ENCODE measurements around the gene PHF21B. TPM values are rescaled to one million over a fixed set of nuclear protein-coding genes. Genes with fewer than 3 reads are reported as not detected.

The PHF21B gene
- total RNA-seq, 1 donor from 2014 or later = 19.0 TPM

- Mint-ChIP-seq H3K4me1 (ENCODE audit: unreplicated experiment) (peaks cover 4% of the 10 kb centered on the region), H3K27ac (no peak overlapping the region)
- no peak for TF ChIP-seq CTCF (conservative IDR thresholded peaks at IDR 0.05)
These were observed 25.8 kb downstream of the PHF21B start for GRCh38 chr22:44983878-44984482.

GRCh38 chr22:44982445-44982844 is 27.4 kb downstream of the PHF21B start:
- no peaks in the 10 kb centered on the region for H3K27me3 Mint-ChIP-seq
- H3K36me3 Mint-ChIP-seq = no peaks in the 10 kb centered on the region
- no peak for TF ChIP-seq CTCF (conservative IDR thresholded peaks at IDR 0.05)
- H3K4me1 Mint-ChIP-seq (ENCODE audit: unreplicated experiment) = peaks cover 4% of the 10 kb centered on the region
- H3K4me3 Mint-ChIP-seq = no peak overlapping the region
- no peaks in the 10 kb centered on the region for H3K9me3 Mint-ChIP-seq
- H3K27ac Mint-ChIP-seq = no peak overlapping the region
- DNase-seq (ENCODE audit: extremely low spot score, unreplicated experiment) = no peak

More at GRCh38 chr22:44983878-44984482, 25.8 kb downstream of the PHF21B start:
- no peak for DNase-seq (ENCODE audit: extremely low spot score, unreplicated experiment)
- H3K9me3 Mint-ChIP-seq = no peaks in the 10 kb centered on the region
- H3K4me3 Mint-ChIP-seq = no peak overlapping the region
- no peaks in the 10 kb centered on the region for H3K36me3 Mint-ChIP-seq
- H3K27me3 Mint-ChIP-seq = no peaks in the 10 kb centered on the region

- peaks cover 4% of the 10 kb centered on the region for H3K4me1 Mint-ChIP-seq (ENCODE audit: unreplicated experiment)
- no peak for TF ChIP-seq CTCF (conservative IDR thresholded peaks at IDR 0.05)
These were observed 27.9 kb downstream of the PHF21B start for GRCh38 chr22:44981857-44982256.

GRCh38 chr22:44979154-44979553 is 30.7 kb downstream of the PHF21B start:
- H3K4me1 Mint-ChIP-seq (ENCODE audit: unreplicated experiment) = peaks cover 4% of the 10 kb centered on the region
- H3K27ac Mint-ChIP-seq = no peak overlapping the region
- no peak overlapping the region for H3K4me3 Mint-ChIP-seq
- H3K27me3 Mint-ChIP-seq = no peaks in the 10 kb centered on the region
- H3K36me3 Mint-ChIP-seq = no peaks in the 10 kb centered on the region
- H3K9me3 Mint-ChIP-seq = no peaks in the 10 kb centered on the region
- DNase-seq (ENCODE audit: extremely low spot score, unreplicated experiment) = no peak
- no peak for TF ChIP-seq CTCF (conservative IDR thresholded peaks at IDR 0.05)

More at GRCh38 chr22:44981857-44982256, 27.9 kb downstream of the PHF21B start:
- Mint-ChIP-seq H3K27me3 (no peaks in the 10 kb centered on the region), H3K27ac (no peak overlapping the region), H3K4me3 (no peak overlapping the region), H3K36me3 (no peaks in the 10 kb centered on the region), H3K9me3 (no peaks in the 10 kb centered on the region)
- no peak for DNase-seq (ENCODE audit: extremely low spot score, unreplicated experiment)

GRCh38 chr22:44975427-44976262 is 34.2 kb downstream of the PHF21B start:
- H3K4me1 Mint-ChIP-seq (ENCODE audit: unreplicated experiment) = no peaks in the 10 kb centered on the region
- no peak overlapping the region for H3K27ac Mint-ChIP-seq
- peak; percentile 91 for DNase-seq (ENCODE audit: extremely low spot score, unreplicated experiment)
- TF ChIP-seq CTCF (conservative IDR thresholded peaks at IDR 0.05) = peak; percentile 92
- no peak overlapping the region for H3K4me3 Mint-ChIP-seq
- H3K36me3 Mint-ChIP-seq = no peaks in the 10 kb centered on the region
- H3K27me3 Mint-ChIP-seq = no peaks in the 10 kb centered on the region
- H3K9me3 Mint-ChIP-seq = no peaks in the 10 kb centered on the region
